MG63 (cell line): ENCODE measurements around the gene ARHGAP22. TPM values are rescaled to one million over a fixed set of nuclear protein-coding genes. Genes with fewer than 3 reads are reported as not detected.
A peak's percentile ranks its signal among the peaks of the same experiment; 100 is the strongest.

ENCODE experiments used
- DNase-seq: peaks from one replicate; pipeline ENCODE4 v3.0.0-alpha.2; 2020
- H3K27me3 ChIP-seq: fragments of 250-450 bp; sonication (Bioruptor Pico); 2 replicates; pipeline ENCODE4 v1.5.1; 2020; ENCODE audit warnings: mild to moderate bottlenecking, moderate library complexity
- H3K36me3 ChIP-seq: fragments of 250-450 bp; sonication (Bioruptor Pico); 2 replicates; pipeline ENCODE4 v1.5.1; 2020; ENCODE audit warnings: mild to moderate bottlenecking, moderate library complexity
- H3K4me3 ChIP-seq: fragments of 250-450 bp; sonication (Bioruptor Pico); 2 replicates; pipeline ENCODE4 v1.5.1; 2020; ENCODE audit warnings: mild to moderate bottlenecking, moderate library complexity
- H3K9me3 ChIP-seq: fragments of 250-450 bp; sonication (Bioruptor Pico); 2 replicates; pipeline ENCODE4 v1.5.1; 2020; ENCODE audit warnings: mild to moderate bottlenecking, moderate library complexity
- total RNA-seq: library from RNA; depleted of rRNA; stranded (reverse); fragments of >200 nt; shearing (Covaris generic); gene quantifications from 2 replicates; pipeline ENCODE4 v1.2.3, GENCODE V29; 2014; ENCODE audit warnings: low replicate concordance

Gene ARHGAP22
- total RNA-seq, 1 experiment from 2014 or later, result 23.2 TPM

- Histone ChIP-seq H3K9me3 (no peaks in the 10 kb centered on the region), H3K36me3 (no peaks in the 10 kb centered on the region), H3K4me3 (no peak overlapping the region), H3K27me3 (no peaks in the 10 kb centered on the region)
- DNase-seq, result no peak
These were observed 122.7 kb downstream of the ARHGAP22 start for GRCh38 chr10:48482207-48482606.

GRCh38 chr10:48481385-48481784 lies 123.5 kb downstream of the ARHGAP22 start:
- Histone ChIP-seq H3K36me3 (no peaks in the 10 kb centered on the region), H3K27me3 (no peaks in the 10 kb centered on the region), H3K4me3 (no peak overlapping the region), H3K9me3 (no peaks in the 10 kb centered on the region)
- DNase-seq, result no peak

- H3K36me3 ChIP-seq, result no peaks in the 10 kb centered on the region
- no peaks in the 10 kb centered on the region for H3K9me3 ChIP-seq
- H3K4me3 ChIP-seq, result no peak overlapping the region
- no peak for DNase-seq
- no peaks in the 10 kb centered on the region for H3K27me3 ChIP-seq
These were observed 124.2 kb downstream of the ARHGAP22 start for GRCh38 chr10:48480397-48481374.

- H3K27me3 ChIP-seq, result no peaks in the 10 kb centered on the region
- peak; percentile 23 for DNase-seq
- no peaks in the 10 kb centered on the region for H3K9me3 ChIP-seq
- H3K4me3 ChIP-seq, result no peak overlapping the region
- H3K36me3 ChIP-seq, result no peaks in the 10 kb centered on the region
These were observed 125.7 kb downstream of the ARHGAP22 start for GRCh38 chr10:48478980-48479811.

GRCh38 chr10:48478469-48478868 lies 126.4 kb downstream of the ARHGAP22 start:
- Histone ChIP-seq H3K27me3 (no peaks in the 10 kb centered on the region), H3K36me3 (no peaks in the 10 kb centered on the region), H3K4me3 (no peak overlapping the region), H3K9me3 (no peaks in the 10 kb centered on the region)
- DNase-seq, result no peak

GRCh38 chr10:48477616-48478015 lies 127.3 kb downstream of the ARHGAP22 start:
- DNase-seq, result no peak
- Histone ChIP-seq H3K4me3 (no peak overlapping the region), H3K27me3 (no peaks in the 10 kb centered on the region), H3K36me3 (peaks cover 3% of the 10 kb centered on the region; the same call in 1 of the 2 replicates), H3K9me3 (no peaks in the 10 kb centered on the region)

GRCh38 chr10:48477141-48477540 lies 127.7 kb downstream of the ARHGAP22 start:
- no peaks in the 10 kb centered on the region for H3K9me3 ChIP-seq
- H3K36me3 ChIP-seq, result peaks cover 3% of the 10 kb centered on the region; the same call in 1 of the 2 replicates
- H3K27me3 ChIP-seq, result no peaks in the 10 kb centered on the region
- no peak overlapping the region for H3K4me3 ChIP-seq
- no peak for DNase-seq

- DNase-seq, result no peak
- Histone ChIP-seq H3K4me3 (no peak overlapping the region), H3K27me3 (no peaks in the 10 kb centered on the region), H3K36me3 (peaks cover 3% of the 10 kb centered on the region; the same call in 1 of the 2 replicates), H3K9me3 (no peaks in the 10 kb centered on the region)
These were observed 128.4 kb downstream of the ARHGAP22 start for GRCh38 chr10:48476279-48476982.

GRCh38 chr10:48475943-48476278 lies 129.0 kb downstream of the ARHGAP22 start:
- Histone ChIP-seq H3K9me3 (no peaks in the 10 kb centered on the region), H3K27me3 (no peaks in the 10 kb centered on the region), H3K36me3 (peaks cover 3% of the 10 kb centered on the region; the same call in 1 of the 2 replicates), H3K4me3 (no peak overlapping the region)
- DNase-seq, result no peak

GRCh38 chr10:48474765-48475365 lies 130.0 kb downstream of the ARHGAP22 start:
- DNase-seq, result no peak
- H3K9me3 ChIP-seq, result no peaks in the 10 kb centered on the region
- H3K36me3 ChIP-seq, result peaks cover 3% of the 10 kb centered on the region; the same call in 1 of the 2 replicates
- H3K27me3 ChIP-seq, result no peaks in the 10 kb centered on the region
- no peak overlapping the region for H3K4me3 ChIP-seq

GRCh38 chr10:48473704-48474103 lies 131.2 kb downstream of the ARHGAP22 start:
- Histone ChIP-seq H3K4me3 (no peak overlapping the region), H3K27me3 (no peaks in the 10 kb centered on the region), H3K9me3 (no peaks in the 10 kb centered on the region), H3K36me3 (peaks cover 3% of the 10 kb centered on the region; the same call in 1 of the 2 replicates)
- no peak for DNase-seq

GRCh38 chr10:48472501-48473069 lies 132.3 kb downstream of the ARHGAP22 start:
- no peak overlapping the region for H3K4me3 ChIP-seq
- H3K9me3 ChIP-seq, result no peaks in the 10 kb centered on the region
- peaks cover 3% of the 10 kb centered on the region; the same call in 1 of the 2 replicates for H3K36me3 ChIP-seq
- H3K27me3 ChIP-seq, result no peaks in the 10 kb centered on the region
- DNase-seq, result no peak

- Histone ChIP-seq H3K36me3 (peaks cover 3% of the 10 kb centered on the region; the same call in 1 of the 2 replicates), H3K9me3 (no peaks in the 10 kb centered on the region), H3K4me3 (no peak overlapping the region), H3K27me3 (no peaks in the 10 kb centered on the region)
- DNase-seq, result peak; percentile 41
These were observed 133.7 kb downstream of the ARHGAP22 start for GRCh38 chr10:48470893-48471805.

- DNase-seq, result no peak
- no peak overlapping the region for H3K4me3 ChIP-seq
- no peaks in the 10 kb centered on the region for H3K27me3 ChIP-seq
- H3K36me3 ChIP-seq, result peaks cover 3% of the 10 kb centered on the region; the same call in 1 of the 2 replicates
- no peaks in the 10 kb centered on the region for H3K9me3 ChIP-seq
These were observed 134.6 kb downstream of the ARHGAP22 start for GRCh38 chr10:48470115-48470892.
